ENCODE data around the gene DEPP1. TPM values are rescaled to one million over a fixed set of nuclear protein-coding genes. Genes with fewer than 3 reads are reported as not detected.
"Not testable (repeated sequence)": the region's sequence is repeated elsewhere in the genome, so short reads cannot be mapped to it uniquely, and the experiment has no call there.

DEPP1 gene, protein sequence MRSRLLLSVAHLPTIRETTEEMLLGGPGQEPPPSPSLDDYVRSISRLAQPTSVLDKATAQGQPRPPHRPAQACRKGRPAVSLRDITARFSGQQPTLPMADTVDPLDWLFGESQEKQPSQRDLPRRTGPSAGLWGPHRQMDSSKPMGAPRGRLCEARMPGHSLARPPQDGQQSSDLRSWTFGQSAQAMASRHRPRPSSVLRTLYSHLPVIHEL
- 13.4 TPM for polyA plus RNA-seq
- long read RNA-seq, donor 1, transcript DEPP1-201 (2 exons, 2,120 nt), result major isoform, 7 of 7 reads
- long read RNA-seq, donor 1, partial matches to known transcripts, result 0 of 7 reads
- long read RNA-seq, donor 1, other reads (novel, unspliced or antisense), result 0 of 7 reads
- long read RNA-seq, donor 2, transcript DEPP1-201 (2 exons, 2,120 nt), result major isoform, 12 of 12 reads
- long read RNA-seq, donor 2, partial matches to known transcripts, result 0 of 12 reads
- long read RNA-seq, donor 2, other reads (novel, unspliced or antisense), result 0 of 12 reads
- long read RNA-seq, donor 3, result 0 reads
- long read RNA-seq, donor 4, result 0 reads
- long read RNA-seq, donor 5, partial matches to known transcripts, result 0 of 2 reads
- long read RNA-seq, donor 5, other reads (novel, unspliced or antisense), result 0 of 2 reads
- long read RNA-seq, donor 6, transcript DEPP1-201 (2 exons, 2,120 nt), result major isoform, 17 of 17 reads
- long read RNA-seq, donor 6, partial matches to known transcripts, result 0 of 17 reads
- long read RNA-seq, donor 6, other reads (novel, unspliced or antisense), result 0 of 17 reads
- long read RNA-seq, donor 7, partial matches to known transcripts, result 0 of 4 reads
- long read RNA-seq, donor 7, other reads (novel, unspliced or antisense), result 0 of 4 reads
- long read RNA-seq, donor 8, transcript DEPP1-201 (2 exons, 2,120 nt), result major isoform, 14 of 14 reads
- long read RNA-seq, donor 8, partial matches to known transcripts, result 0 of 14 reads
- long read RNA-seq, donor 8, other reads (novel, unspliced or antisense), result 0 of 14 reads
- long read RNA-seq, donor 9, partial matches to known transcripts, result 0 of 2 reads
- long read RNA-seq, donor 9, other reads (novel, unspliced or antisense), result 0 of 2 reads
- long read RNA-seq, donor 10, transcript DEPP1-201 (2 exons, 2,120 nt), result major isoform, 7 of 7 reads
- long read RNA-seq, donor 10, partial matches to known transcripts, result 0 of 7 reads
- long read RNA-seq, donor 10, other reads (novel, unspliced or antisense), result 0 of 7 reads
- long read RNA-seq, donor 11, transcript DEPP1-201 (2 exons, 2,120 nt), result major isoform, 6 of 6 reads
- long read RNA-seq, donor 11, partial matches to known transcripts, result 0 of 6 reads
- long read RNA-seq, donor 11, other reads (novel, unspliced or antisense), result 0 of 6 reads

DNA sequence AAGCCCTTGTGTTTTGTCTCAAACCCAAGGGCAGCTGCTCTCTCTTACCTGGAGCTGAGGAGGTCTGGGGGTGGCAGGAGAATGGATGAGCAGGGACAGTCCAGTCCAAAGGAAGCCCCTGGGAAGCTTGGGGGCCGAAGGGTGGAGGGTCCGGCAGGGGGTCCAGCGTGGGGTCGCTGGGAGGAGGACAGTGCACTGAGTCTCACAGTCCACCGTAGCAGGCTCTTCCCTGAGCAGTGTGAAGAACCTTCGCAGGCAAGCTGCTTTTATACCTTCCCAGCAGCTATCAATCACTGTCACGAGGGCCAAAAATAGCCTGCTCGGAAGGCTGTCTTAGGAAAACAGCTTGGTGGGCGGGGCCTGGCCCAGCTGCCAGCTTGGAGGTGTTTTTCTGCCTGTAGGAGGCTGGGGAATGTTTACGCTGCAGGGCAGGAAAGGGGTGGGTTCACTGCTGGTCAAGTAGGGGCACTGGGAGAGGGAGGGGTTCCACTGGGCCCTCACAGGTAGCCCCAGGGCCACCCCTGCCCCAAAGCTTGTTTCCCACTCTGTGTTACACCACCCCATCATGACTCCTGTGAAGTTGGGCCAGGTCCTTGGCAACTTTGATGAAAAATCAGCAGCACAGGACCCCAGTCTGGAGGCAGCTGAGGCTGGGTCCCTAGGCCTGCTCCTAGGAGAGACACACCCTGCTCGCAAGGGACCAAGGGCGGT lies at the start of gene DEPP1:
TSS of gene DEPP1 (minus strand) at position 240 of the 711 bp plus-strand sequence. CDS start 779 bp downstream, outside the sequence.
- Histone ChIP-seq H3K4me3 (ENCODE audit: low read length) (peak within 1 kb of the TSS; percentile 16), H3K36me3 (ENCODE audit: control insufficient read depth, insufficient read depth, low read length) (peaks cover 2% of the 10 kb centered on the region), H3K9me3 (ENCODE audit: control insufficient read depth, low read depth, low read length) (no peaks in the 10 kb centered on the region), H3K27me3 (ENCODE audit: control insufficient read depth, insufficient read depth, low read length) (no peaks in the 10 kb centered on the region), H3K4me1 (ENCODE audit: control insufficient read depth, insufficient read depth, low read length) (peaks cover 59% of the 10 kb centered on the region), H3K27ac (ENCODE audit: low read length) (peak within 1 kb of the TSS; percentile 56)
- peak; percentile 94 to 96 for DNase-seq
- WGBS (ENCODE audit: insufficient coverage, low lambda C conversion rate), result no CpG with 5 or more reads among the region's 12 CpGs

DNA sequence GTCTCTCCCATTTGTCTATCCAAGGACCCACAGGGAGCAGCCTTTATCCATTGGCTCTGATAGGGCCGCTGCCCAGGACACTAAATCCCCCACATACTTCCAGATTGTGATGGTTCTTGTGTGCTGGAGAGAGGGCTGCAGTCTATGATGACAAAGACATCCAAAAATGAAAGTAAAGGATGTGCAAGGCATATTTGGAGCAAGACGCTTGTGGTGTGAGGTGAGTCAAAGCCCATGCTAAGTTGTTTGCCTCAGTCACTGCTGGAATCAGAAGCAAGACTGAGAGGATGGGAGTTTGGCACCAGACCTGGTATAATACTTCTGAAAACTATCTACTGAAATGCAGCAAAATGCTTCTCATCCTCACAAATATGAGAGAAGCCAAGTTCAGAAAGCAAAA lies 44.8 kb upstream of the DEPP1 start:
- no peaks in the 10 kb centered on the region for H3K9me3 ChIP-seq (ENCODE audit: control insufficient read depth, low read depth, low read length)
- no peak for DNase-seq
- no peaks in the 10 kb centered on the region for H3K36me3 ChIP-seq (ENCODE audit: control insufficient read depth, insufficient read depth, low read length)
- no peak overlapping the region for H3K4me3 ChIP-seq (ENCODE audit: low read length)
- no peaks in the 10 kb centered on the region for H3K4me1 ChIP-seq (ENCODE audit: control insufficient read depth, insufficient read depth, low read length)
- H3K27ac ChIP-seq (ENCODE audit: low read length), result no peak overlapping the region
- WGBS (ENCODE audit: insufficient coverage, low lambda C conversion rate), result no CpG with 5 or more reads among the region's 2 CpGs
- no peaks in the 10 kb centered on the region for H3K27me3 ChIP-seq (ENCODE audit: control insufficient read depth, insufficient read depth, low read length)

DNA sequence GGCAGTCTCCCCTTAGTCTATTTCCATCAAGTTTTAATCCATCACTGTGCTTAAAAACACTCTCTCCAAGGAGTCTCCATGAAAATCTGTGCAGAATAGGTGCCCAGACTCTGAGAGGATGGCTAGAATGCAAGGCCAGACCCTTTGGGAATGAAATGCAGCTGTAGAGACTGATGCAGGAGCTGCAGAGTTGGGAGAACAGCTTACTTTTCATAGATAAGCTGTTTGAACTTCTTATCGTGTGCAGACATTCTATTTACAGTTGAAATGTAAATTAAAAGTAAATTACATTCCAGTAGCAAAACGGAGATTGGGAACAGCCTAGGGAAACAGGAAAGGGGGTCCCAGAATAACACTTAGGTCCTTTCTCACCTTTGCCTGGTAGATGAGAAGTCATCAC lies 37.0 kb upstream of the DEPP1 start:
- WGBS (ENCODE audit: insufficient coverage, low lambda C conversion rate), result 14% methylated on average over 1 of the region's 2 CpGs
- Histone ChIP-seq H3K27me3 (ENCODE audit: control insufficient read depth, insufficient read depth, low read length) (no peaks in the 10 kb centered on the region), H3K9me3 (ENCODE audit: control insufficient read depth, low read depth, low read length) (no peaks in the 10 kb centered on the region), H3K4me1 (ENCODE audit: control insufficient read depth, insufficient read depth, low read length) (no peaks in the 10 kb centered on the region), H3K27ac (ENCODE audit: low read length) (no peak overlapping the region), H3K4me3 (ENCODE audit: low read length) (no peak overlapping the region), H3K36me3 (ENCODE audit: control insufficient read depth, insufficient read depth, low read length) (no peaks in the 10 kb centered on the region)
- no peak for DNase-seq

DNA sequence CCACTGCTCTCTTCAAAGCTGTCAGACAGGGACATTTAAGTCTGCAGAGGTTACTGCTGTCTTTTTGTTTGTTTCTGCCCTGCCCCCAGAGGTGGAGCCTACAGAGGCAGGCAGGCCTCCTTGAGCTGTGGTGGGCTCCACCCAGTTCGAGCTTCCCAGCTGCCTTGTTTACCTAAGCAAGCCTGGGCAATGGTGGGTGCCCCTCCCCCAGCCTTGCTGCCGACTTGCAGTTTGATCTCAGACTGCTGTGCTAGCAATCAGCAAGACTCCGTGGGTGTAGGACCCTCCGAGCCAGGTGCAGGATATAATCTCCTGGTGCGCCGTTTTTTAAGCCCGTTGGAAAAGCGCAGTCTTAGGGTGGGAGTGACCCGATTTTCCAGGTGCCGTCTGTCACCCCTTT lies 35.9 kb upstream of the DEPP1 start:
- not testable (repeated sequence) for DNase-seq; H3K27me3 ChIP-seq (ENCODE audit: control insufficient read depth, insufficient read depth, low read length); H3K4me1 ChIP-seq (ENCODE audit: control insufficient read depth, insufficient read depth, low read length); H3K4me3 ChIP-seq (ENCODE audit: low read length); H3K36me3 ChIP-seq (ENCODE audit: control insufficient read depth, insufficient read depth, low read length); H3K9me3 ChIP-seq (ENCODE audit: control insufficient read depth, low read depth, low read length); H3K27ac ChIP-seq (ENCODE audit: low read length)
- no CpG with 5 or more reads among the region's 10 CpGs for WGBS (ENCODE audit: insufficient coverage, low lambda C conversion rate)

DNA sequence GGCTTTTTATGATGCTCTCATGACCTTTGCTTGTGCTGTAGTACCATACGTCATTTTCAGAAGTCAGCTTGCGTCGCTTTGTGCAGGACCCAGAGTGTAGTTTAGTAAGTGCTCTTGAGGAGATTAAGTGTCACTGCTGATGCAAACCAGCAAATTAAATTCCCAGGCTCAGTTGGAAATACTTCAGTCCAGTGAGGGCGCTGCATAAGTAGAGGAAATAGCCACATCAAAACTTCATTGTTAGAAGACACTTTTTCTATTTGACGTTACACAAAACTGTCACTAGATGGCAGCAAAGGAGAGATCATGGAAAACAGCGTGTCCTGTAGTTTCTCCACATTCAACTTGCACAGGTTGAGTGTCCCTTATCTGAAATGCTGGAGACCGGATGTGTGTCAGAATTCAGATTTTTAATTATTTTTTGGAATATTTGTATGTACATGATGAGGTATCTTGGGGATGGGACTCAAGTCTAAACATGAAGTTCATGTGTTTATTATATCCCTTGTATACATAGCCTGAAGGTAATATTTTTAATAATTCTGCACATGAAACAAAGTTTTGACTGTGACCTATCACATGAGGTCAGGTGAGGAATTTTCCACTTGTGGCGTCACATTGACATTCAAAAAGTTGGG lies 30.0 kb upstream of the DEPP1 start:
- no peaks in the 10 kb centered on the region for H3K27me3 ChIP-seq (ENCODE audit: control insufficient read depth, insufficient read depth, low read length)
- no CpG with 5 or more reads among the region's 8 CpGs for WGBS (ENCODE audit: insufficient coverage, low lambda C conversion rate)
- H3K27ac ChIP-seq (ENCODE audit: low read length), result no peak overlapping the region
- H3K4me1 ChIP-seq (ENCODE audit: control insufficient read depth, insufficient read depth, low read length), result peaks cover 2% of the 10 kb centered on the region
- H3K9me3 ChIP-seq (ENCODE audit: control insufficient read depth, low read depth, low read length), result no peaks in the 10 kb centered on the region
- peaks cover 13% of the 10 kb centered on the region for H3K36me3 ChIP-seq (ENCODE audit: control insufficient read depth, insufficient read depth, low read length)
- DNase-seq, result peak; percentile 62 to 79
- H3K4me3 ChIP-seq (ENCODE audit: low read length), result no peak overlapping the region

DNA sequence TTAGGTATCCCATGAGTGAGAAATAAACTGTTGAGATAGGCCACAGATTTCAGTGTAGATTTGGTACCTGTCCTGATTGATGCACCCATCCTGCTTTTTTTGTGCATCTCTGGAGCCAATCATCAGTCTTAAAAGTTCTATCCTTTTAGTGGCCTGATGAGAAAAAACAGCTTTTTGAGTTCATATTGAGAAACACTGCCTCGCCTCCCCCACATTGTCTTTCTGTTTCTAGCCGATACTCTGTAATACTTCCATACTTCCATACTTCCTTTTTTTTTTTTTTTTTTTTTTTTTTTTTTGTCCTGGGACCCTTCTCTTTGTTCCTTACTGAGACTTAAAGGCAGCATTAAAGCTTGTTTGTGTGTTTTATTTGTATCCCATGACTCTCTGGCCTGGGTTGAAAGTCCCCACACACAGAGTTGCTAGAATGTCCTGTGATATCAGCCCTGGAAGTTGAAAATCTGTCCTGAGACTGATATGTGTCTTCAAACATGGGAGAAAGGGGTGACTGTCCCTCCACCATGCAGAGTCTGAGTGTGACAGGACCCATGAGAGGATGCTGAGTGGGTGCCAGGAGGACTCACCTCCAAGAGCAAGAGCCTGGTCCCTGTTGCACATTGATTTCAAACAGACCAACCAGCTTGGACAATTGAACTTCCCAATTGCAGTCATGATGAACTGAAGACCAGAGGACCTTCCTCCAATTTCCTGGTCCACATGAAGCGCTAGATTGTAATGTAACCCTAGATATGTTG lies 27.8 kb upstream of the DEPP1 start:
- DNase-seq, result no peak
- no peak overlapping the region for H3K27ac ChIP-seq (ENCODE audit: low read length)
- H3K9me3 ChIP-seq (ENCODE audit: control insufficient read depth, low read depth, low read length), result no peaks in the 10 kb centered on the region
- H3K4me3 ChIP-seq (ENCODE audit: low read length), result no peak overlapping the region
- no peaks in the 10 kb centered on the region for H3K27me3 ChIP-seq (ENCODE audit: control insufficient read depth, insufficient read depth, low read length)
- H3K36me3 ChIP-seq (ENCODE audit: control insufficient read depth, insufficient read depth, low read length), result peaks cover 19% of the 10 kb centered on the region
- WGBS (ENCODE audit: insufficient coverage, low lambda C conversion rate), result 100% methylated on average over 1 of the region's 3 CpGs
- peaks cover 2% of the 10 kb centered on the region for H3K4me1 ChIP-seq (ENCODE audit: control insufficient read depth, insufficient read depth, low read length)

DNA sequence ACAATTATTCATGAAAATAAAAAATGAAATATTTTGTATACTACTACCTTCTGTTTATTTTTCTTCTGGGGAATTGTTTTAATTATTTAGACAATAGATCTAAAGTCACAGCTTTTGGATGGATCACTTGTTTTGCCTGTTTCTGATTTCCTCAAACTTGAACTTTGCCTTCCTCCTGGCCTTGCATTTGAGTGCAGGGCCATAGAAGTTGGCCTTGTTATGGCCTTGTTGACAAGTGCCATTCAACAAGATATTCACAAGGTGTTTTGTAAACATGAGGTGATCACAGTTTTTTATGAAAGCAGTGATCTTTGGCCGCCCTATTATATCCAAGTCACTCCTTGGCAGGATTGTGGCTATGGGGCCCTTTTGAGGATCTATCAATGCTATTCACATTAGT lies 26.7 kb upstream of the DEPP1 start:
- no peak overlapping the region for H3K4me3 ChIP-seq (ENCODE audit: low read length)
- H3K27ac ChIP-seq (ENCODE audit: low read length), result no peak overlapping the region
- WGBS (ENCODE audit: insufficient coverage, low lambda C conversion rate), result no CpG with 5 or more reads among the region's 1 CpG
- H3K36me3 ChIP-seq (ENCODE audit: control insufficient read depth, insufficient read depth, low read length), result peaks cover 19% of the 10 kb centered on the region
- no peaks in the 10 kb centered on the region for H3K27me3 ChIP-seq (ENCODE audit: control insufficient read depth, insufficient read depth, low read length)
- H3K4me1 ChIP-seq (ENCODE audit: control insufficient read depth, insufficient read depth, low read length), result peaks cover 6% of the 10 kb centered on the region
- H3K9me3 ChIP-seq (ENCODE audit: control insufficient read depth, low read depth, low read length), result no peaks in the 10 kb centered on the region
- DNase-seq, result no peak

DNA sequence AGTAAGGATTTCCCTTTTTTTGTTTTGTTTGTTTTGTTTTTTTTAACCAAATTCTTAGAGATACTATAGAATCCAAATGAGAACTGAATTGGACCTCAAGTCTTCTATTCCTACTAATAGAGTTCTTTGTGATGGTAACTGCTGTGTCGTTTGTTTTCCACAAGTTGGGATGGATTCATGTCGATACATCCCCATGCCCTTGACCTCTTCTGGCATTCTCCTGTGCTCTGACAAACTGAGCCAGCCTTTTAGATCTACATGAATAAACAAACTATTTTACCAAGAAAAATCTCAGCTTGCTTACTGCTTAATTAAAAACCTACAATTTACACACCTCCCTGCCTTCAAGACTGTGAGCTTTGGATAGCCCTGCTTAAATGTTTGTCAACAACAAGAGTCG lies 26.1 kb upstream of the DEPP1 start:
- no peak for DNase-seq
- no peaks in the 10 kb centered on the region for H3K9me3 ChIP-seq (ENCODE audit: control insufficient read depth, low read depth, low read length)
- WGBS (ENCODE audit: insufficient coverage, low lambda C conversion rate), result 100% methylated on average over 1 of the region's 3 CpGs
- H3K27ac ChIP-seq (ENCODE audit: low read length), result no peak overlapping the region
- peaks cover 8% of the 10 kb centered on the region for H3K4me1 ChIP-seq (ENCODE audit: control insufficient read depth, insufficient read depth, low read length)
- no peak overlapping the region for H3K4me3 ChIP-seq (ENCODE audit: low read length)
- H3K27me3 ChIP-seq (ENCODE audit: control insufficient read depth, insufficient read depth, low read length), result no peaks in the 10 kb centered on the region
- H3K36me3 ChIP-seq (ENCODE audit: control insufficient read depth, insufficient read depth, low read length), result peaks cover 19% of the 10 kb centered on the region

DNA sequence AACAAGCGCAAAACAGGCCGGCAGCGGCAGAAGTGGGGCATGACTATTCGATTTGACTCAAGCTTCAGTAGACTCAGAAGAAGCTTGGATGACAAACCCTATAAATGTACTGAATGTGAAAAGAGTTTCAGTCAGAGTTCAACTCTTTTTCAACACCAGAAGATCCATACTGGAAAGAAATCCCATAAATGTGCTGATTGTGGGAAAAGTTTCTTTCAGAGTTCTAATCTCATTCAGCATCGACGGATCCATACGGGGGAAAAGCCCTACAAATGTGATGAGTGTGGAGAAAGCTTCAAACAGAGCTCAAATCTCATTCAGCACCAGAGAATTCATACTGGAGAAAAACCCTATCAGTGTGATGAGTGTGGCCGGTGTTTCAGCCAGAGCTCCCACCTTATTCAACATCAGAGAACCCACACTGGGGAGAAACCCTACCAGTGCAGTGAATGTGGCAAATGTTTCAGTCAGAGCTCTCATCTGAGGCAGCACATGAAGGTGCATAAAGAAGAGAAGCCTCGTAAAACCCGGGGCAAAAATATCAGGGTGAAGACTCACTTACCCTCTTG lies 24.9 kb upstream of the DEPP1 start:
- peaks cover 8% of the 10 kb centered on the region for H3K4me1 ChIP-seq (ENCODE audit: control insufficient read depth, insufficient read depth, low read length)
- H3K27me3 ChIP-seq (ENCODE audit: control insufficient read depth, insufficient read depth, low read length), result no peaks in the 10 kb centered on the region
- H3K36me3 ChIP-seq (ENCODE audit: control insufficient read depth, insufficient read depth, low read length), result peaks cover 19% of the 10 kb centered on the region
- H3K4me3 ChIP-seq (ENCODE audit: low read length), result no peak overlapping the region
- H3K9me3 ChIP-seq (ENCODE audit: control insufficient read depth, low read depth, low read length), result no peaks in the 10 kb centered on the region
- 100% methylated on average over 2 of the region's 10 CpGs for WGBS (ENCODE audit: insufficient coverage, low lambda C conversion rate)
- no peak overlapping the region for H3K27ac ChIP-seq (ENCODE audit: low read length)
- DNase-seq, result no peak
